Measurements from ENCODE around the gene BIN1.

The BIN1 gene

DNA sequence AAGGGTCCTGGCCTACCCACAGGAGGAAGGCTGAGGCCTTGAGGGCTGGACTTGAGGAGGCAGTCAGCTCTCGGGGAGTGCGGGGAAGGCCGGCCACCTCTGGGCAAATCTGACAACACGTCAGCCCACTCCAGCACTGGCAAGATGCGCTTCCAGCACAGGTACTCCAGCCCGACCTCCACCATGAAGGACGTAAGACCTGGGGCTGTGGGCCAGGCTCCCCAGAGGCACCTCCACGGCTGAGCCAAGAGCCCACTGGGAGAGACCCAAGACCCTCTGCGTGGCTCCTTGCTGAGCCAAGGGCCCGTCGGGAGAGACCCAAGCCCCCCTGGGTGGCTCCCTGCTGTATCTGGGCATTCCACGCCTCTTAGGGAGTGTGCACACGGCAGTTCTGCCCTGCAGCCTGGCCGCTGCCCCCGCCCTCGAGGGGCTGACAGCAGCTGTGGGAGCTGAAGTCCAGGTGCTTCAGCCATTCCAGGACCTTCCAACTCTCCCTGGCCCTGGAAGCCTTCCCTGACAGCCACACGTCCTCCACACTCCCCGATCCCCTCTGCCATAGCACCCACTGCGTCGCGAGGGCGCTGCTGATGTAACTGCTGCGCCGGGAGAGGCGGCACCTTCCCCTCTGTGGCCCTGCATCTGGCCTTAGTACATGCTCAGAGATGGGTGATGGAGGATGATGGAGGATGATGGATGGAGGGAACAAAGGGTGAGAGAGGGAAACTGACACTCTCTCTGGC is 50.2 kb downstream of the BIN1 start:
- no peak for DNase-seq

DNA sequence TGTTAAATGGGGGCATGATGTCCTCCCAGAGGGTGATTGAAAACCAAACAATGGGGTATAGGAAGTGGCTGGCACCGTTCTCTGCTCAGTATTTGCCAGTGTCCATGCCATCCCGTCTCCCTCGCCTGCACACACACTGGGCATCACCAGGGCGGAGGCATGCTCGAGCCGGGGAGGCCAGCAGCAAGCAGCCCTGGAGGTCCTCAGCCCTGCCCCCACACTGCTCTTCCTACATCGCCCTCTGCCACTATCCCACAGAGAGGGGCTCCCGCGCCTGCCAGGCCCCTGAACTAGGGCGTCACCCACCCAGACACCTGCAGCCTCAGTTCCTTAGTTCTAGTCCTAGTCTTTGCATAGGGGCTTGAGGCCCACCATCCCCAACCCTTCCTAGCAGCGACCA is 50.9 kb downstream of the BIN1 start:
- DNase-seq = no peak

DNA sequence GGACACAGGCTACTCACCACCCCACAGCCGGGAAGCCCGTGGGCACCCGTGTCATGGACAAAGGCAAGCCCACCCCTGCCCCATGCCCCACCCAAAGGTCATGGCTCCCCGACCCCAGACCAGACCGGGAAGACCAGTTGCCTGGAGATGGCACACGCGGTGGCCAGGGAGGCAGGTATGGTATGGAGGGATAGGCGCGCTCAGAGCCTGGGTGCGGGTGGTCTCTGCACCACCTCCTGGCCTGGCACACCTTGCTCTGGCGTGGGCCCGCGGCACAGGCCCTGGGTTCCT is 51.2 kb downstream of the BIN1 start:
- no peak for DNase-seq

DNA sequence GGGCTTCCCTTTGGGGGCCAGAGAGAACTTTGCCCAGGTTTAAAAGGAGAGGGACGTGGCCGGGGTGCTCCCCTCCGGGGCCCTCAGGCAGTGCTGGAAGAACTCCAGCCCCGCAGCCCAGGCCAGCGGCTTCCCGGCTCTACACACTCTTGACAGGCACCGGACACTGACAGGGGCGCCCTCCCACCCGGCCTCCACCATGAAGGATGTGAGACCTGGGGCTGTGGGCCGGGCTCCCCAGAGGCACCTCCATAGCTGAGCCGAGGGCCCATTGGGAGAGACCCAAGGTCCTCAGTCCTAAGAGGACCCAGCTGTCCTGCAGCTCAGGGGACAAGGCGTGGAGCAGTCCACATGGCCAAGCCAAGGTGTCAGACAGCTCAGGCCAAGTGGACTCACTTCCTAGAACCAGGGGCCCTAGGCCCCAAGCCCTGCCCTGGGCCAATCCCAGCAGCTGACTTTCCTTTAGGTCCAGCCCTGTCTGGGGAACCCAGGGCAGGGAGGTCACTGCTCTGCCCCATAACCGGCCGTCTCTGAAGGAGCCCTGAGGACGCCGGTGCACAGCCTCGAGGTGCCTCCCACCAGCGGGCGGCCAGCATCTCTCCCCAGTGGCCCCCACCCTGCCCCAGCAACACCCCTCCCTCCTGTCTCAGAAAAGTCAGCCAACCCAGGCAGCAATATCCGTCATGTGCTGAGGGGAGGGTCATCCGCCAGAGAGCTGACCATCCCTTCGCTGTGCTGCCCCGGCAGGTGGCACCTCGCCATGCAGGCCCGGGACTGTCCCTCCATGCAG is 51.8 kb downstream of the BIN1 start:
- DNase-seq = no peak

DNA sequence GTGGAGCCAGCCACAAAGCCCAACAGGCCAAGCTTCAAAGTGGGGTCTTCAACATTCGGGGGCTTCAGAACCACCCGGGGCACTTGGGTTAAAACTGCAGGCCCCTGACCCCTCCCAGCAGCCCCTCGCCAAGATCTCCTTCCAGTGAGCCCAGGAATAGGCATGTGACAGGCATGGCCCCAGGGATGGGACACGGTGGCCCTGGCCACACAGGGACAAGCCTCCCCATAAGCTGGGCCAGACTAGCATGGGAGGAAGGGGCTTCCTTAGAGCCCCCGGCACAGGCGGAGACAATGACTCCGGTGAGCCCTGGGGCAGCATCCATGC is 52.4 kb downstream of the BIN1 start:
- DNase-seq = no peak

DNA sequence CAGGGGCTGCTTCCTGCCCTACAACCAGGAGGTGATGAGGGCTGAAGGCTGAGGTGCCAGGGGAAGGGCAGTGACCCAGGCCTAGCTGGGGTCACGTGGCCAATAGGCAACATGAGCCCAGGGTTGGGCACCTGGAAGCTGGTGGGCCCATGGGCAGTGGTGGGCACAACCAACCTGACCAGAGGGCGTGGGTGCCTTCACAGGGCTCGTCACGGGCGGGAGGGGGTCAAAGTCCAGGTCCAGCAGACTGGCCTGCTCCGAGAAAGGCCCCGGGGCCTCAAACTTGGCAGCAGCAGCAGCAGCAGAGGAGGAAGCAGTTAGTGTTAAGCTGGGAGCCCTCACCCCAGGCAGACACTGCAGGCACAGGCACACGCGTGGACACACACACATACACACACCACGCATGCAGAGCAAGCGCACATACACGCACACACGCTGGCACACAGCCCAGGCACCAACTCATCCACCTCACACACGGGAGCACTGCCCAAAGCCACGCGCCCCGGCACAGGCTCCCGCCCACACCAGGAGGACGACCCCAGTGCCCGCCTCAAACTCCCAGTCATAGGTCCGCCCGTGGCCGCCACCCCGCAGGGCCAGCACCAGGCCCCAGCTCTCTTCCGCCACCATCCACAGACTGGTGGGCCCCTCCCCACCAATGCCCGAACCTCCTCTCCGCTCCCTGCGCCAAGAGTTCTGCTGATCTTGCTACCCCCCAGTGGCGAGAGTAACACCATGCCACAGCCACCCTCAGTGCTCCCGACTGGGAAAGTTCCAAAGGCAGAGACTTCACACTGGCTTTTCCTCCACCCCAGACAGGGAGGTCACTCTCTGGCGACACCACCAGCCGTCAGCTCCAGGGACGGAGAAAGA is 53.0 kb downstream of the BIN1 start:
- no peak for DNase-seq

DNA sequence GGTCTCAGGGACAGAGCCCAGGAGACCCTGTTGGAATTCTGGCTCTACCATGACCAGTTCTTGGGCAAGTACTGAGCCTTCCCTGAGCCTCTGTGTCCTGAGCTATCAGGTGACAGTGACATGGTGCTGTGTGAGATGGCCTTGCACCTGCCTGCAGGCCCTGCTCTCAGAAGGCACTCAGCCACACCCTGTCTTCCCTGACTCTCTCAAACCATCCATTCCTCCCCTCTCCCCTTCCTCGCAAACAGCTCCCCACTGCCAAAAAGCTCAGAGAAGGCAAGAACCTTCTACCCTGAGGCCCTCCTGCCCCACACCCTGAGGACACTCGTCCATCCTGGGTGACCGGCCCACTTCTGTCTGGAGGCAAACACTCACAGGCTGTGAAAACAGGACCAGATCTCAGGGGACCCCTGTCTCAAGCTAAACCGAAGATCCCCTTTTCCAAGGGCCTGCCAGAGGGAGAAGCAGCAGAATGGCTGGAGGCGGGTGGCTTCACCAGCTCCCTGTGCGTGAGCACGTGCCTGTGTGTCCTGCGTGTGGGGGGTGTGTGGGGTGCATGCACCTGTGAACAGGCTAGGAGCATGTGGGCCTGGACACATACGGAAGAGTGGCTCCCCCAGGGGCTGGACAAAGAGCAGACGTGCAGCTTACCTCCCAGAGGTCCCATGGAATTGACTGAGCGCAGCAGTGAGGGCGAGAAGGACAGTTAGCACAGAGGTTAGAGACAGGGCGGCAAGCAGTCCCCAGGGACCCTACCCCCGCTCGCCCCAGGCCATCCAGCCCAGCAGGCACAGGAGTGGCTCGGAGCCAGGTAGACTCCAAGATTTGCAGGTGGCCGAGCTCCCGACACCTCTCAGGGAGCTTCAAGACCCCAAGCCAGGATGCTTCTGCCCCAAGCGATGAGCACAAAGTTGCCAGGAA is 53.9 kb downstream of the BIN1 start:
- no peak for DNase-seq

DNA sequence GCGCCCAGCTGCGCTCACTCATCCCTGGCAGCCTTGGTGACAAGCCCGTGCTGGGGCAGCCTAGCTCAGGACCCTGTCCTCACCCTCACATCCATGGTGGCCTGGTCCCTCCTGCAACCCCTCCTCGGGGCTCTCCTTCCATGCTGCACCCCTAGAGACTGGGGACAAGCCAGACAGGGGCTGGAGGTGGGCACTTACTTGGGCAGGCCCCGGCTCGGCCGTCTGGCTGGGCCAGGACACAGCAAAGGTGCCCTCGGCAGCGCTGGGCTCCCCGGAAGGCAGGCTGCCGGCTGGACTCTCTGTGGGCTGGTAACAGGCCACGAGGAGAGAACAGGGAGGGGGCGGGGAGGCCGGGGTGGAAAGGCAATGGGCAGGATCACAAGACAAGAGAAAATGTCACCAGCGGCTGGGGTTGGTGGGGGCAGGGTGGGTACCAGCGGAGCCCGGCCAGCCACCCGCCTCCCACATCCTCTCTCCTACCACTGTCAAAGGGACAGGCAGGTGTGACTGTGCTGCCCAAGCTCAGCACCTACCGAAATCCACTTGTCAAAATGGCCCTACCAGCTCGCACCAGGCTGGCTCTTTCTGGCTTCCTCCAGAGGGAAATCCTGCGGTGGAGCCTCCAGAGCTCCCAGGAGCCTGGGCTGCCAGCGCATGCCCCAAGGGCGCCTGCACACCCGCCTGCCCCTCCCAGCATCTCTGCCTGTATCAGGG is 54.7 kb downstream of the BIN1 start:
- DNase-seq = no peak

DNA sequence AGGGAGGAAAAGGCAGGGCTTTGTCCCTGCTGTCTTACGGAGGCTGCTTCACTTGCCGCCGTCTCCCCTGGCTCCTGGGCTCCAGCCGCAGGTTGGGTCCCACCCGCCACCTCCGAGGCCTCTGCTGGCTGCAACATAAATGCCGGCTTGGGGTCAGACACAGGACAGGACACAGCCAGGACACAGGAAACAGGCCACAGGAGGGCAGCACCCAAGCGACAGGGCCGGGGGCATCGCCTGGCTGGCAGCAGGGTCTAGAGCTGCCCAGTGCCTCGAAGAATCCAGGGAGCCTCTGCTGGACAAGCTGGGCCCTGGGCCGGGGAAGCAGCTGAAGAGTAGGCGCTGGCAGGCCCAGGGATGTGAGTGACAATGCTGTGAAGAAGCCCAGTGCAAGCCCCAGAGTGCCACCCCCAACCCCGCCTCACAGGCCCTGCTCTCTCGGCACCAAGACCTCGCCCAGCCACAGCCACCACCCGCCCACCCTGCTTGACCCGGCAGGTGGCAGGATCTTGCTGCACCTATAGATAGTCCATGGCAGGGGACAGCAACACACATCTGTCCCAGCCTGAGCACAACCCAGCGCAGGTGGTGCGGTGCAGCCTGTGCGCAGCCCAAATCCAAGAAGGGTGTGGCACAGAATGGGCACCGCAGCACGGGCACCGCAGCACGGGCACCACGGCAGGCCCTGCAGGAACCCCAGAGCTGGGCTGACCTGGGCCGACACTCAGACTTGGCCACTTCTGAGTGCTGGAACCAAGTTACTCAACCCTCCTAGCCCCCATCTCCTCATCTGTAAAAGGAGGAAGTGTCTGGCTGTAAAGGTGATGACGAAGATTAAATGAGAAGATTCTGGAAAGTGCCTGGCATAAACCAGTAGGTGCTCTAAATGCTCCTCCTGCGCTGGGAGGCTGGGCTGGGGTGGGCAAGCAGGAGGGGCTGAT is 55.6 kb downstream of the BIN1 start:
- DNase-seq = no peak

DNA sequence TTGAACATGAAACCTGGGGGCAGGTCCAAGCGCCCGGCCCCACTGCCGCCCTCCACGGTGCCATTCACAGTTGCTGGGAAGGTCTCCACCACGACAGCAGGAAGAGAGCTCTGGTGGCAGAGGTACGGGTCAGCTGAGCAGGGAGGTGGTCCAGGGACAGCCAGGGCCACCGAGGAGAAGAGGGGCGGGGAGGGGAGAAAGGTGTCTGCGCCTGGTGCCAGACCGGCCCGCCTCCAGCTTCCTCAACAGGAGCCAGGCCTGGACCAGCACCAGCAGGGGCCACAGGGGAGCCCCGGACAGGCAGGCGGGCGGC is 56.2 kb downstream of the BIN1 start:
- no peak for DNase-seq

DNA sequence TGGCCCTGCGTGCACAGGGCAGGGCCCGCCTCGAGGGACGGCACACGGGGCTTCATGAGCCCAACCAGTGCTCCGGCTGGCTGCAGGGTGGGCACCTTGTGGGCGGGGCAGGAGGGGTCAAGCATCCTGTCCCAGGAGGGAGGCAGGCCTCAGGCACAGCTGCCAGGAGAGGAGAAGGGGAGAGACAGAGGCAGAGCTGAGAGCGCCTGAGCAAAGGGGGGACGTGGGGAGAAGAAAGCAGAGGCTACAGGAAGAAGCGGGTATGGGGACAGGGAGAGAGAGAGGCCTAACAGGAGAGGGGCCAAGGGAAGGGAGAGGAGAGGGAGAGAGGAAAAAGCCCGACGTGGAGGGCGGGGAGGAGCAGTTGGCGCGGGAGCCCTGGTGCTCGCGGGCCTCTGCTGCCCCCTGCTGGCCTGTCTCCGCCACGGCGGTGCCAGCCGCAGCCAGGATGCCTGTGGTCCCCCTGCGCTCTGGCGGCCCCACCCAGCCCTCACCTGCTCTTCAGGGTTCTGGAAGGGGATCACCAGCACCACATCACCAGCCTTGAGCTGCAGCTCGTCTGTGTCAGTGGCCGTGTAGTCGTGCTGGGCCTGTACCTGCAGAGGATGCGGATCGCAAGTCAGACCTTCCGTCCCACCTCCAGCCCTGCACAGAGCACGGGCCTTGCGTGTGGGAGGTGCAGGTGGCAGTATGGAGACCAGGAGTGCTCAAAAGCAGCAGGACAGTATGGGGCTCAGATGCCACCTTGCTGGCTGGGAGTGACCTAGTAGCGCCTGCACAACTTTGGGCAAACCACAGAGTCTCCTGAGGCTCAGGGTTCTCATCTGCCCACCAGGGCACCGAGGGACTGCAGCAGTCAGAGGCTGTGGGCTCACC is 56.8 kb downstream of the BIN1 start:
- DNase-seq = peak; percentile 37

DNA sequence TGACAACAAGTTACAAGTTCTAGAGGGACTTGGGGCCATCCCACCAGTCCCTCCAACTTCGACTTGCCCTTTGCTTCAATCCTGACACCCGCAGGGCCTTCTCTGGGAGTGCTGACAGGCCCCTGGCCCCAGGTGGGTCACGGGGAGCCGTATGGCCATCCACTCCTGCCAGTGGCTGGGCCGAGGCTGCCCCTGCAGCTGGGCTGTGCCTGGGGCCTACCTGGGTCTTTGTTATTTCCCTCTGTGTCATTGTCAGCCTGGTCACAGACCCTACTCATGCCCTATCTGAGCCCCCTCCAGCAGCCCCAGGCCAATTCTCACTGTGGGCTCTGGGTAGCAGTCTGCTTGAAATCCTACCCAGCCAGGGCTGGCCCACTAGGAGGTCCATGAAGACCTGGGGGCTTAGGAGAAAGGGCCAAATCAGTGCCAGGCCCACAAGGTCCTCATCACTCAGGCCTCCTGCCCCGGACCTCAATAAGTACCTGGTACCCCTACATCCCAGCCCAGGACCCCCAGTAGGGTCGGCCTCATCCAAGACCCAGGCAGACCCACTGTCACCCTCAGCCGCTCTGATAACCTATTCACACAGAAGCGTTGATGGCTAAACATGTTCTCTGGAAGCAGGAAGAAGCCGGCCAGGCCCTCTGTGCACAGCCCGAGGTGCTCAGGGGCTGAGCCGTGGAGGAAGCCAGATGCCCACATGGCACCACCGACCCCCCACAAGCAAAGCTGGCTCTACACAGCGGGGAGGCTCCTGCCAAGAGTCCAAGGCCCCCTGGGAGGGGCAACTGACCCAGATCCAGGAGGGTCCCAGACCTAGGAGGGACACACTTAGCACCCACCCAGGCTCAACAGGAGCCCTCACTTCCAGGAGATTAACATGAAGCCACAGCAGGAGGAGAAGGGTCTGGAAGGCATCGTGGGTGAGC is 57.7 kb downstream of the BIN1 start:
- no peak for DNase-seq

DNA sequence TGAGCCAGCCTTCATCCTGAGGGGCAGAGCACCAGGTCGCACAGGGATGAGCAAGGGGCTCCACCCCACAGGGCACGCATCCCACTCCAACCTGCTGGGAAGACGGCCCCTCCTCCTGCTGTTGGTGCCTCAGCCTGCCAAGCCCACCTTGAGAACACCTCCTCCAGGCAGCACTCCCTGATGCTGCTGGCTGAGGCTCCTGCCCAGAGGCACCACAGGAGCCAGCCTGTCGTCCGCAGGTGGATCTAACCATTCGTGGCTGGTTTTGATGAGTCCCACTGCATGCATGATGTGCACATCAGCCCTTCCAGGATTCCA is 58.4 kb downstream of the BIN1 start:
- no peak for DNase-seq

DNA sequence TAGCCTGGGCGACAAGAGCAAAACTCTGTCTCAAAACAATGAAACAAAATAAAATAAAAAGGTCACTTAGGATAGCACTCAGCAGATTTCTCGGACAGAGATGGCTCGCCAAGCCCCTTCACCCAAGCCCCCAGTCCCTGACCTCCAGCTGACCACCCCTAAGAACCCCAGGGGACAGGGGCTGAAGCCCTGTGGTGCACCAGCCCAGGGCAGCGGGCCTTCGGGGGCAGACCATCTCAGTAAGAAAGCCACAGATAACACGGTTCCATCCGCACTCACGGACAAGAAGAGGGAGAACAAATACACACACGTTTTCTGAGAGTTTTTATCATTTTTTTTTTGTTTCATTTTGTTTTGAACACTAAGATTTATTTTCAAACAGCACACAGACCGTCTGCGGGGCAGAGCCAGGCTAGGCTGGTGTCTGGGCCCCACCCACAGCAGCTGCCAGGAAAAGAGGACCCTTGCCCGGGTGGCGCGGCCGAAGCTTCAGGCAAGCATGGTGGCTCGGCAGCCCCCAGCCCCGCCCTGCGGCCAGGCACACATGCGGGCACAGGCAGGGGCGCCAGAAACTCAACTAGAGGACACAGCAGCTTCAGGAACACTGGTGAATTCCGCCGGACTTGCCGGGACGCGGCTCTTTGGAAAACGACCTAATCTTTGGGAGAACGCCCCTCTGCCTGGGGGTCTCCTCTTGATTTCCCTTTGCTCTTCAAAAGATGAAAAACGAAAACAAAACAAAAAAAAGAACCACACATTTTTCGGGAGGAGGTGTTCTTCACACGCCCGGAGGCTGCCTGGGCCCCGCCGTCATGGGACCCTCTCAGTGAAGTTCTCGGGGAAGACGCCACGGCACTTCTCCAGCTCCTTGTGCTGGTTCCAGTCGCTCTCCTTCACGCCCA is 59.0 kb downstream of the BIN1 start:
- DNase-seq = no peak

DNA sequence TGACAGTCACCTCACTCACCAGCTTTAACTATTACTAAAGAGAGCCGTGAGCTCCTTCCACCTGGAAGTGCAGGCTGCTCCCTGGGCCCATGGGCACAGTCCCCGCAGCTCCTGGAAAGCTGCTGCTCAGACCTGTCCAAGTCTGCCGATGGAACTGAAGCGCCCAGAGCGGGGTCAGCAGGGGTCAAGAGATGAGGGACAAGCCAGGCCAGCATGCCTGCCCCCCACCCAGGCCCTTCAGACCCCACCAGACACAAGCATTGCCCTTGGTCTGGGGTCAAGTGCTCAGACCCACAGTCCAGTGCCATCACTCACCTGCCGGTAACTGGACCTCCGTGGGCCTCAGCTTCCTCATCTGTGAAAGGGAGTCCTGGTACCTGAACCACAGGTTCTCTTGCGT is 59.9 kb downstream of the BIN1 start:
- no peak for DNase-seq

DNA sequence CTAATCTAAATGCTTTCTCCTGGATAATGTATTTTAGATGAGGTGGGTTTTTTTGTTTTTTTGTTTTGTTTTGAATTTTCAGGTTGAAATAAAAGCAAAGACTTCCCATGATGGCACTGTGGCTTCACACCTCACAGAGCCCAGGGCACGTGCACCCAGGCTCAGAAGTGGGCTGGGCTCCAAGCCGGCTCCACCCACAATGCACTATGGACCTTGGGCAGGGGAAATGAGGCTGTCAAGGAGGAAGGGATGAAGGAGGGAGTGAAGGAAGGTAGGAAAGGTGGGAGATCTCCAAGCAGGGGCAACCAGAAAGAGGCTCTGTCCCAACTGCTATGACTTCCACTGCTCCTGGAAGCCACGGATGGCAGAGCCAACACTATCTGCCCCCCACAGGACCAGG is 60.4 kb downstream of the BIN1 start:
- no peak for DNase-seq

DNA sequence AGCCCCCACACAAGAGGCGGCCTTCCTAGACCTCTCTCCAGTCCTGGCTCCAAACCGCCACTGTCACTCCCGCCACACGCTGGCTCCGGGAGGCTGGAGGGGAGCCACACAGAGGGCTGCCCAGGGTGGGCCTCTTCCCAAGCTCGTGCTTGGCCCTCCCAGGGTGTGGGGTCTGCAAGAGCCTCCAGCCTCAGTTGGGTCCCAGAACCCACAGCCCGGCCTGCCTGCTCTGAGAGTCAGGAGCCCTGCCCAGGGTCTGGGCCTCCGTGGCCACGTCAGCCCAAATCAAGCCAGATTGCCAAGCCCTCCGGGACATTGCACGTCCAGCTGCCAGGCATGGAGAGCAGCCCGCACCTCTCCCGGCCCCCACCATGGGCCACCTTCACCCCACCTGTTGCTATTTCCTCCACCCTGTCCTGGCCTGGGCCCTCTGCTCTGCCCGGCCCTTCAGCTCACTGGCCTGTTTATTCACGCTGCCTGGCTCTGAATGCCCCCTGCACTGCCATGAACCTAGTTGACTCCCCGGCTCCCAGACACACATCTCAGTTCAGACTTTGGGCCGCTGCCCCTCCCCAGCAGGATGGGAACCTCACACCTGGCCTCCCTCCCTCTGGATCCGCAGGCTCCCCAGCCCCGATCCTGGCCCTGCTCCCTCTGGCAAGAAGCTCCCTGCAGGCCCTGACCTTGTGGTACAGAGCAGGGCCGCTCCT is 61.0 kb downstream of the BIN1 start:
- DNase-seq = no peak

All from stimulated activated naive CD4-positive, alpha-beta T cell treated with Interleukin-2 at 50 U/mL for 16 hours (primary cell).